ENCODE results near the gene KAT6B. TPM values are rescaled to one million over a fixed set of nuclear protein-coding genes. Genes with fewer than 3 reads are reported as not detected.

Gene KAT6B
- total and polyA plus RNA-seq, 2 of the 8 experiments (the other 6 are each of a cell fraction or from before 2014, with no cell fraction given): 7.3 to 30.8 TPM

DNA sequence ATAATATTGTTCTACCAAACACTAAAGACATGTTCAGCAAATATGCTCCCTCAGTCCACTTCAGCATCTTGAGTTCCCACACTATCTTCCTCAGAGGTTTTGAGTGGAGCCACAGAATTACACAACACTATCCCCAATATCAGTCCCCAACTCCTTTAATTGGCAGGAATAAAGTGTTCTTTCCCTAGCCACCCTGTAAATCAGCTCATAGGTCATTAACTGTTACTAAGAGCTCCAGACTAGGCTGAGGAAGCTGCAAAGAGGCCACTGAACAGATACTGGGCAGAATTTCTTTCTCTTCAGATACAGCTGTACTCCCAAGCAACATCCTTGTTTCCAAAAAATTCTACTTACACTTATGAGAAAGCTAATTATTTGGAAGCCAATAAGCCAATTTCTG is 11.6 kb upstream of the KAT6B start (continued):
- TF ChIP-seq, protein P1, sequence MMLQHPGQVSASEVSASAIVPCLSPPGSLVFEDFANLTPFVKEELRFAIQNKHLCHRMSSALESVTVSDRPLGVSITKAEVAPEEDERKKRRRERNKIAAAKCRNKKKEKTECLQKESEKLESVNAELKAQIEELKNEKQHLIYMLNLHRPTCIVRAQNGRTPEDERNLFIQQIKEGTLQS (IDR thresholded peaks at IDR 0.05; ENCODE audit: insufficient read depth, low read depth, low read length): no peak

Data from H1 (cell line).